Endodermal cell (in vitro differentiated cells): ENCODE results near the gene RSRC1. TPM values are rescaled to one million over a fixed set of nuclear protein-coding genes. Genes with fewer than 3 reads are reported as not detected.

Experiments
- DNase-seq: peaks from one replicate; pipeline ENCODE4 v3.0.0-alpha.2; 2017
- H3K27ac ChIP-seq: 2 replicates; pipeline ENCODE4 v1.5.1; 2013; ENCODE audit warnings: mild to moderate bottlenecking, low read depth, low read length, moderate library complexity
- H3K27me3 ChIP-seq: 2 replicates; pipeline ENCODE4 v1.6.1; 2013; ENCODE audit warnings: mild to moderate bottlenecking, low read length, moderate library complexity; ENCODE audit not compliant: insufficient read depth, control insufficient read depth, poor library complexity, severe bottlenecking
- H3K36me3 ChIP-seq: 2 replicates; pipeline ENCODE4 v1.7.0; 2013; ENCODE audit warnings: mild to moderate bottlenecking, low read length, moderate library complexity; ENCODE audit not compliant: control insufficient read depth, insufficient read depth
- H3K4me1 ChIP-seq: one replicate; pipeline ENCODE4 v1.7.0; 2013; ENCODE audit warnings: low read length; ENCODE audit not compliant: control insufficient read depth, insufficient read depth
- H3K4me3 ChIP-seq: 2 replicates; pipeline ENCODE4 v1.5.1; 2013; ENCODE audit warnings: mild to moderate bottlenecking, low read length, moderate library complexity
- H3K9ac ChIP-seq: 2 replicates; pipeline ENCODE4 v1.6.1; 2013; ENCODE audit warnings: mild to moderate bottlenecking, low read length, moderate library complexity; ENCODE audit not compliant: poor library complexity, severe bottlenecking; ENCODE audit errors: extremely low read depth
- H3K9me3 ChIP-seq: 2 replicates; pipeline ENCODE4 v1.6.1; 2013; ENCODE audit warnings: mild to moderate bottlenecking, low read length, moderate library complexity; ENCODE audit not compliant: control insufficient read depth
- H3K27ac Mint-ChIP-seq: 2 replicates; pipeline ENCODE4 v1.8.0; 2020; ENCODE audit warnings: mixed read lengths
- H3K27me3 Mint-ChIP-seq: 2 replicates; pipeline ENCODE4 v1.8.0; 2021; ENCODE audit warnings: mild to moderate bottlenecking, mixed read lengths; ENCODE audit not compliant: insufficient read depth
- H3K36me3 Mint-ChIP-seq: 2 replicates; pipeline ENCODE4 v1.8.0; 2020; ENCODE audit warnings: low read depth, mixed read lengths
- H3K4me1 Mint-ChIP-seq: 2 replicates; pipeline ENCODE4 v1.8.0; 2020; ENCODE audit warnings: mixed read lengths
- H3K4me3 Mint-ChIP-seq: 2 replicates; pipeline ENCODE4 v1.8.0; 2020; ENCODE audit warnings: mild to moderate bottlenecking, moderate library complexity, mixed read lengths
- H3K9me3 Mint-ChIP-seq: 2 replicates; pipeline ENCODE4 v1.8.0; 2020; ENCODE audit warnings: mild to moderate bottlenecking, mixed read lengths
- CTCF ChIP-seq: fragments of 200-600 bp; sonication (generic); conservative IDR thresholded peaks from 2 replicates; pipeline ENCODE4 v1.5.0; 2021; ENCODE audit warnings: antibody characterized with exemption, mild to moderate bottlenecking
- WGBS, 2 experiments: methylation state at CpG; one replicate each; pipeline versions ENCODE4 v1.1.5 to v1.1.7; 2013; ENCODE audit warnings: missing lambda C conversion rate in 2 of 2, mixed read lengths in 1 of 2; ENCODE audit not compliant: insufficient coverage in 1 of 2, insufficient read length in 1 of 2; 5-methylcytosine and 5-hydroxymethylcytosine counted together
- total RNA-seq, 2 donors: library from RNA; stranded (reverse); fragmentation: NEBNext Ultra II Directional in 1 of 2; extraction: Animal tissue kit (Norgen Biotek cat#: 25700) in 1 of 2; gene quantifications; 2 replicates in 1 of 2; 3 replicates in 1 of 2; pipeline ENCODE4 v1.2.1, GENCODE V29; 2021

Gene RSRC1
- total RNA-seq, 2 donors from 2014 or later = 45.3 to 52.1 TPM

- Histone ChIP-seq H3K4me1 (peaks cover 10% of the 10 kb centered on the region), H3K27me3 (no peaks in the 10 kb centered on the region), H3K36me3 (no peaks in the 10 kb centered on the region), H3K9me3 (no peaks in the 10 kb centered on the region), H3K4me3 (no peak overlapping the region), H3K27ac (no peak overlapping the region), H3K9ac (no peak overlapping the region)
- no peak overlapping the region for H3K4me3 Mint-ChIP-seq
- TF ChIP-seq CTCF = no peak
- no peaks in the 10 kb centered on the region for H3K27me3 Mint-ChIP-seq
- no peaks in the 10 kb centered on the region for H3K9me3 Mint-ChIP-seq
- peaks cover 2% of the 10 kb centered on the region for H3K4me1 Mint-ChIP-seq
- no peak for DNase-seq
- H3K27ac Mint-ChIP-seq = no peak overlapping the region
- H3K36me3 Mint-ChIP-seq = no peaks in the 10 kb centered on the region
- 94 to 95% methylated on average over 6 to 8 of the region's 8 CpGs for WGBS, 2 experiments
Measured at GRCh38 chr3:158308236-158308928, 198.5 kb downstream of the RSRC1 start.

- DNase-seq = no peak
- Mint-ChIP-seq H3K36me3 (no peaks in the 10 kb centered on the region), H3K27ac (no peak overlapping the region)
Measured at GRCh38 chr3:158312560-158313141, 202.8 kb downstream of the RSRC1 start.

GRCh38 chr3:158313338-158313927 is 203.5 kb downstream of the RSRC1 start:
- no peak for DNase-seq

More at GRCh38 chr3:158312560-158313141, 202.8 kb downstream of the RSRC1 start:
- Histone ChIP-seq H3K27me3 (no peaks in the 10 kb centered on the region), H3K4me3 (no peak overlapping the region), H3K9ac (no peak overlapping the region), H3K9me3 (no peaks in the 10 kb centered on the region), H3K4me1 (peaks cover 10% of the 10 kb centered on the region), H3K27ac (no peak overlapping the region), H3K36me3 (no peaks in the 10 kb centered on the region)
- H3K4me1 Mint-ChIP-seq = peaks cover 2% of the 10 kb centered on the region
- no peak for TF ChIP-seq CTCF
- no peaks in the 10 kb centered on the region for H3K9me3 Mint-ChIP-seq
- no peaks in the 10 kb centered on the region for H3K27me3 Mint-ChIP-seq
- no peak overlapping the region for H3K4me3 Mint-ChIP-seq

More at GRCh38 chr3:158313338-158313927, 203.5 kb downstream of the RSRC1 start:
- H3K4me3 Mint-ChIP-seq = no peak overlapping the region
- Histone ChIP-seq H3K9ac (no peak overlapping the region), H3K4me3 (no peak overlapping the region), H3K36me3 (no peaks in the 10 kb centered on the region), H3K9me3 (no peaks in the 10 kb centered on the region), H3K27me3 (no peaks in the 10 kb centered on the region), H3K4me1 (peaks cover 10% of the 10 kb centered on the region), H3K27ac (no peak overlapping the region)
- H3K27me3 Mint-ChIP-seq = no peaks in the 10 kb centered on the region
- no peaks in the 10 kb centered on the region for H3K9me3 Mint-ChIP-seq
- peak; percentile 85 for TF ChIP-seq CTCF
- WGBS, 2 experiments = 12% methylated on average over 2 of the region's 3 CpGs; no CpG with 5 or more reads in 1 of the 2 experiments
- H3K4me1 Mint-ChIP-seq = peaks cover 2% of the 10 kb centered on the region
- H3K36me3 Mint-ChIP-seq = no peaks in the 10 kb centered on the region
- no peak overlapping the region for H3K27ac Mint-ChIP-seq
